PFSK-1 (cell line): ENCODE measurements around the gene RAPGEF2.

Experiments used
- FOXP2 ChIP-seq: optimal IDR thresholded peaks from 2 replicates; pipeline ENCODE3; 2011; ENCODE audit warnings: borderline replicate concordance, control low read depth, inconsistent platforms; ENCODE audit not compliant: insufficient read depth; ENCODE audit errors: extremely low read length, extremely low read depth
- POLR2AphosphoS5 ChIP-seq: IDR thresholded peaks from 2 replicates; pipeline ENCODE4 v1.6.1; 2012; ENCODE audit warnings: low read depth, mild to moderate bottlenecking, control low read depth, low read length, moderate library complexity
- REST ChIP-seq, 2 experiments: IDR thresholded peaks; 2 replicates each; pipeline versions ENCODE4 v1.6.1 to v1.8.0; 2011 to 2012; ENCODE audit warnings: low read depth in 2 of 2, low read length in 2 of 2, control low read depth in 1 of 2, inconsistent platforms in 1 of 2, mild to moderate bottlenecking in 1 of 2, moderate library complexity in 1 of 2; ENCODE audit not compliant: insufficient read depth in 1 of 2
- SIN3A ChIP-seq: IDR thresholded peaks from 2 replicates; pipeline ENCODE4 v1.6.1; 2012; ENCODE audit warnings: mild to moderate bottlenecking, low read length, moderate library complexity, borderline replicate concordance; ENCODE audit not compliant: insufficient read depth
- TAF1 ChIP-seq: IDR thresholded peaks from 2 replicates; pipeline ENCODE4 v1.6.1; 2012; ENCODE audit warnings: low read length, control low read depth, borderline replicate concordance; ENCODE audit not compliant: insufficient read depth

The RAPGEF2 gene

GRCh38 chr4:159296061-159296460 lies 193.2 kb downstream of the RAPGEF2 start:
- TF ChIP-seq TAF1 (no peak), POLR2AphosphoS5 (no peak), REST (IDR thresholded peaks at IDR 0.05; ENCODE audit: insufficient read depth in 1 of 2, low read depth in 2 of 2, low read length in 2 of 2) (no peak)

GRCh38 chr4:159297091-159297490 lies 194.2 kb downstream of the RAPGEF2 start:
- TF ChIP-seq POLR2AphosphoS5 = no peak
- TF ChIP-seq REST (IDR thresholded peaks at IDR 0.05; ENCODE audit: insufficient read depth in 1 of 2, low read depth in 2 of 2, low read length in 2 of 2) = no peak
- TF ChIP-seq FOXP2 = no peak
- TF ChIP-seq TAF1 = no peak
- TF ChIP-seq SIN3A = no peak

GRCh38 chr4:159298502-159298901 lies 195.6 kb downstream of the RAPGEF2 start:
- TF ChIP-seq REST (IDR thresholded peaks at IDR 0.05; ENCODE audit: insufficient read depth in 1 of 2, low read depth in 2 of 2, low read length in 2 of 2) (no peak), POLR2AphosphoS5 (no peak), SIN3A (no peak), TAF1 (no peak), FOXP2 (no peak)

GRCh38 chr4:159303435-159303834 lies 200.6 kb downstream of the RAPGEF2 start:
- TF ChIP-seq FOXP2 (no peak), SIN3A (no peak), TAF1 (no peak), POLR2AphosphoS5 (no peak), REST (IDR thresholded peaks at IDR 0.05; ENCODE audit: insufficient read depth in 1 of 2, low read depth in 2 of 2, low read length in 2 of 2) (no peak)

- TF ChIP-seq POLR2AphosphoS5 (no peak), TAF1 (no peak), REST (IDR thresholded peaks at IDR 0.05; ENCODE audit: insufficient read depth in 1 of 2, low read depth in 2 of 2, low read length in 2 of 2) (no peak), SIN3A (no peak), FOXP2 (no peak)
Measured at GRCh38 chr4:159305129-159305528, 202.2 kb downstream of the RAPGEF2 start.
